HEK293 (cell line): ENCODE measurements around the gene WDR17.

Source experiments
- CTCF ChIP-seq: fragments of 450-650 bp; formaldehyde crosslinking; IDR thresholded peaks from 2 replicates; pipeline ENCODE4 v1.5.1; 2016; ENCODE audit warnings: missing biosample characterization, missing genetic modification characterization
- INSM2 ChIP-seq: fragments of 450-650 bp; formaldehyde crosslinking; IDR thresholded peaks from 2 replicates; pipeline ENCODE4 v1.5.1; 2016; ENCODE audit warnings: missing biosample characterization, missing genetic modification characterization
- KLF16 ChIP-seq: fragments of 450-650 bp; formaldehyde crosslinking; IDR thresholded peaks from 2 replicates; pipeline ENCODE4 v1.5.1; 2017; ENCODE audit warnings: missing biosample characterization, missing genetic modification characterization
- REST ChIP-seq: fragments of 450-650 bp; formaldehyde crosslinking; IDR thresholded peaks from 2 replicates; pipeline ENCODE4 v1.5.1; 2016; ENCODE audit warnings: missing biosample characterization, missing genetic modification characterization
- YY1 ChIP-seq: fragments of 450-650 bp; formaldehyde crosslinking; IDR thresholded peaks from 2 replicates; pipeline ENCODE4 v1.5.1; 2018; ENCODE audit warnings: missing biosample characterization, missing genetic modification characterization
- ZNF174 ChIP-seq: fragments of 450-650 bp; formaldehyde crosslinking; IDR thresholded peaks from 2 replicates; pipeline ENCODE4 v1.5.0; 2017; ENCODE audit warnings: missing biosample characterization, mild to moderate bottlenecking, missing genetic modification characterization
- ZNF184 ChIP-seq: fragments of 450-650 bp; IDR thresholded peaks from 2 replicates; pipeline ENCODE4 v1.5.1; 2018; ENCODE audit warnings: missing biosample characterization, mild to moderate bottlenecking, missing genetic modification characterization
- ZSCAN23 ChIP-seq: fragments of 450-650 bp; formaldehyde crosslinking; IDR thresholded peaks from 2 replicates; pipeline ENCODE4 v1.5.1; 2016; ENCODE audit warnings: missing biosample characterization, missing genetic modification characterization

- TF ChIP-seq ZNF174 (tag by site-specific recombination) (no peak), YY1 (tag by site-specific recombination) (no peak), REST (tag by site-specific recombination) (no peak), KLF16 (no peak), CTCF (tag by site-specific recombination) (no peak), ZSCAN23 (tag by site-specific recombination) (no peak), INSM2 (no peak), ZNF184 (no peak)
Measured at GRCh38 chr4:176063718-176064117, 1.9 kb upstream of the WDR17 start.
